Stimulated activated CD4-positive, alpha-beta T cell treated with anti-CD3 and anti-CD28 coated beads, Interleukin-1b, Interleukin-23, amount 100 ng/mL, for 1 hour (primary cell): ENCODE data around the gene ARHGEF17.
"Not testable (repeated sequence)": the region's sequence is repeated elsewhere in the genome, so short reads cannot be mapped to it uniquely, and the experiment has no call there.

Source experiments
- DNase-seq, 2 donors: peaks; one replicate each; pipeline ENCODE4 v3.0.0-alpha.2; 2020; ENCODE audit warnings: low read depth in 2 of 2

ARHGEF17 gene, protein sequence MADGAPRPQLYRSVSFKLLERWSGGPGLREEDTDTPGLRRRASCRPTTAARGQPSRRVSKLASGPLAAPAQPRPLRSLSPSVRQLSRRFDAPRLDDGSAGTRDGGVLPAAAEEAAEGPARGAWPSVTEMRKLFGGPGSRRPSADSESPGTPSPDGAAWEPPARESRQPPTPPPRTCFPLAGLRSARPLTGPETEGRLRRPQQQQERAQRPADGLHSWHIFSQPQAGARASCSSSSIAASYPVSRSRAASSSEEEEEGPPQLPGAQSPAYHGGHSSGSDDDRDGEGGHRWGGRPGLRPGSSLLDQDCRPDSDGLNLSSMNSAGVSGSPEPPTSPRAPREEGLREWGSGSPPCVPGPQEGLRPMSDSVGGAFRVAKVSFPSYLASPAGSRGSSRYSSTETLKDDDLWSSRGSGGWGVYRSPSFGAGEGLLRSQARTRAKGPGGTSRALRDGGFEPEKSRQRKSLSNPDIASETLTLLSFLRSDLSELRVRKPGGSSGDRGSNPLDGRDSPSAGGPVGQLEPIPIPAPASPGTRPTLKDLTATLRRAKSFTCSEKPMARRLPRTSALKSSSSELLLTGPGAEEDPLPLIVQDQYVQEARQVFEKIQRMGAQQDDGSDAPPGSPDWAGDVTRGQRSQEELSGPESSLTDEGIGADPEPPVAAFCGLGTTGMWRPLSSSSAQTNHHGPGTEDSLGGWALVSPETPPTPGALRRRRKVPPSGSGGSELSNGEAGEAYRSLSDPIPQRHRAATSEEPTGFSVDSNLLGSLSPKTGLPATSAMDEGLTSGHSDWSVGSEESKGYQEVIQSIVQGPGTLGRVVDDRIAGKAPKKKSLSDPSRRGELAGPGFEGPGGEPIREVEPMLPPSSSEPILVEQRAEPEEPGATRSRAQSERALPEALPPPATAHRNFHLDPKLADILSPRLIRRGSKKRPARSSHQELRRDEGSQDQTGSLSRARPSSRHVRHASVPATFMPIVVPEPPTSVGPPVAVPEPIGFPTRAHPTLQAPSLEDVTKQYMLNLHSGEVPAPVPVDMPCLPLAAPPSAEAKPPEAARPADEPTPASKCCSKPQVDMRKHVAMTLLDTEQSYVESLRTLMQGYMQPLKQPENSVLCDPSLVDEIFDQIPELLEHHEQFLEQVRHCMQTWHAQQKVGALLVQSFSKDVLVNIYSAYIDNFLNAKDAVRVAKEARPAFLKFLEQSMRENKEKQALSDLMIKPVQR (N-terminal part only)

DNA sequence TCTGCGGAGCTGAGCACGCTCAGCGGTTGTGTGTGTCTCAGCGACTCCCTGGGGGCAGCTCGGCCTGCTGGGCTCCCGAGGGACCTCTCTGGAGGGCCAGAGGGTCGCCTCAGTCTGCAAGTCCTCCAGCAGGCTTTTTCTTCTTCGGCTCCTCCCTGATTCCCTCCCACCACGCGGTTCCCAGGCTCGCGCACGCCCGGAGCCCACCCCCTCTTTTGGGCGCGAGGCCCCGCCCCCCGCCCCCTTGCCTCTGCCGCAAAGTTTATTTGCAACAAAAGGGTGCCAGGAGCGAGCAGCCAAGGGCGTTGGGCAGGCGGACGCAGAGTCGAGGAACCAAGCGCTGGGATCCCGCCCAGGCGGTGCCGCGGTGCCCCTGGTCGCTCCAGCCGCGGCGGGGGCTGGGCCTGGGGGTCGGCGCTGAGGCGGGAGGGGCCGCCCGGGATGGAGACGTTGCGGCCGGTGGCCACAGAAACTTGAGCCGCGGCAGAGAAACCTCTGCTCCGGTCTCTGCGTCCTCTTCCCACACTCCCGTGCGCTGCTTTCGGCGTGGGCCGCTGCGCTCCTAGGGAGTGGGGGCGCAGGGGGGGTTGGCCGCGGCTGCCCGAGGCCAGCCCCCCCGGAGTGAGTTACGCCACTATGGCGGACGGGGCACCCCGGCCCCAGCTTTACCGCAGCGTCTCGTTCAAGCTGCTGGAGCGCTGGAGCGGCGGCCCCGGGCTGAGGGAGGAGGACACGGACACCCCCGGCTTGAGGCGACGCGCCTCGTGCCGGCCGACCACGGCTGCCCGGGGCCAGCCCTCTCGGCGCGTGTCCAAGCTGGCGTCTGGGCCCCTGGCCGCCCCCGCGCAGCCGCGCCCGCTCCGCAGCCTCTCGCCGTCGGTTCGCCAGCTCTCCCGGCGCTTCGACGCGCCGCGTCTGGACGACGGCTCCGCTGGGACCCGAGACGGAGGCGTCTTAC, at the start of gene ARHGEF17:
ARHGEF17 (plus strand) TSS at position 274 of the 958 bp plus-strand sequence; CDS start at position 637, 363 bp downstream.
- no peak for DNase-seq

DNA sequence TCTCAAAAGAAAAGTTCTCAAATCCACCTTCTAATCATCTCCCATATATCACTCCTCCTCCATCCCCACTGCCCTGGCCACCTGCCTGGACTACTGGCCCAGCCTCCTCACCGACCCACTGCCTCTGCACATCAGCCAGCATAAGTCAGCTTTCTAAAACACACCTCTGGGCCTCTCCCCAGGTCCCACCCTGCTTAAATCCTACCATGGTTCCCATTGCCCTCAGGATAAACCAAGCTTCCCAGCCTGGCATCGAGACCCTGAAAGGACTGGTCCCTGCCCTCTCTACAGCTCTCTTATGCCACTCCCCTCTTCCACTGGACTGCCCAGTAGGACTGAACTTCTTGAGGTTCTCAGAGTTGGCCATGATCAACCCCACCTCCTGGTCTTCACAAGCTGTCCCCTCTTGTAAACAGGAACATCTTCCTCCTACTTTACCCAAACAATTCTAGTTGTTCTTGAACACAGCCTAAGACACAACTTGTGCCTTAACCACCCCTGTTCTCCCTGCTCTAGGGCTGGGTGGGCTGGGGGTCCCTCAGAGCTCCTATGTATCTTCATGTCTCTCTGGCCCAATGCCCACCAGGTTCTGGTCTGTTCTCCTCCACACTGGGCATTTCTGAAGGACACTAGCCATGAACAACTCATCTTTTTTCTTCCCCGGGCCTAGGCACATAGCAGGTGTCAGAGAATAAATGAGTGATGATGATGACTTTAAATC, 48.5 kb upstream of the ARHGEF17 start:
- DNase-seq = no peak

DNA sequence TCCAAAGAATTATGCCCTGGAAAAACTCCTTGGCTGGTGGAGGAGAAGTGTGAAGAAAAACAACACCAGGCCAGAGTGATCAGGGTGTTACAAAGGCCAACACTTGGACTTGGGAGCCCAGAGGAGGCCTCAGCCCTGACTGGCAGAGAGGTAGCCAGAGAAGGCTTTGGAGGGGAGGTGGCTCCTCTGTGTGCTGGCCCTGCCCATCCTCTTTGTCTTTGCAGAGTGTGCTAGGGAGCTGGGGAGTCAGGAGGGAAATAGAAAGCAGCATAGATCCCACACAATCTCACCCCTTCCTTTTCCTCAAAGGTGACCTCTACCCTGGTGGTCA, 48.0 kb upstream of the ARHGEF17 start:
- DNase-seq = no peak

DNA sequence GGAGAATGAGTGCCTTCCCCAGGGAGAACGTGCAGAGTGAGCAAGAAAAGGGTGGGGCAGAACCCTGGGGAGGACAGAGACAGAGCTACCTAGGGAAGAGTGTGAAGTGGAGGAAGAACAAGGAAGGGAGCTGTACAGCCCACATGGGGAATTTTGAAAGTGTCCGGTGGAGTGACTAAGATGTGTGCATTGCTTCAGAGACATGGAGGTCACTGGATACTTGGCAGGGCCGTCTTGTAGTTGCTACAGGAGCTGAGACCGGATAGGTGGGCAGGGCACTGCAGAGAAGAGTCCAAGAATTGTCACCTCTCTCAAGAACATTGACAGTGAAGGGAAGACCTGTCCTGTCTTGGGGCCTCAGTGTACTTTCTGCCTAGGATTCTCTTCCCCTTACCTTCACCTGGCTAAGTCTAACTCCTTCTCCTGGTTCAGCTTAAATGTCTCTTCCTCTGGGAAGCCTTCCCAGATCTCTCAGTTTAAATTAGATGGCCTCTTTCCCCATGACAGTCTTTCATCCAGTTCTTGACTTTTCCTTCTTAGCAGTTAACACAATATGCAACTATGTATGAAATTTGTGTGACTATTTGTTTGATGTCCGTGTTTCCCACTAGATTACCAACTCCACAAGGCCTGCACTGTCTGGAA, 45.1 kb upstream of the ARHGEF17 start:
- no peak for DNase-seq

DNA sequence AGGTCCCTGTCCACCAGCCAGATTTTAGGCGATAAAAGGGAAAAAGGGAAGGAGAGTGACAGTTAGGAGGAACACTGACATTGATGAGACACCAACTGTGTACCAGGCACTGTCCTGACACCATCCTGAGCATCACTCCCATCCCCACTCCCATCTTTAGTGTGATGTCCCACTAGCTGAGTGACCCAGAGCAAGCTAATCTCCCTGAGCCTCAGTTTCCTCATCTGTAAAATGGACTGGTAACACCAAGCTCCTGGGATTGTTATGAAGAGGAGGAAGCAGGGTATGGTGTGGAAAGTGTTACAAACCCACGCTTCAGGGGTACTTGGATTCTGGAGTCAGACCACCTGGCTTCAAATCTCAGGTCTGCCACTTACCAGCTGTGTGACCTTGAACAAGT, 44.4 kb upstream of the ARHGEF17 start:
- no peak for DNase-seq

DNA sequence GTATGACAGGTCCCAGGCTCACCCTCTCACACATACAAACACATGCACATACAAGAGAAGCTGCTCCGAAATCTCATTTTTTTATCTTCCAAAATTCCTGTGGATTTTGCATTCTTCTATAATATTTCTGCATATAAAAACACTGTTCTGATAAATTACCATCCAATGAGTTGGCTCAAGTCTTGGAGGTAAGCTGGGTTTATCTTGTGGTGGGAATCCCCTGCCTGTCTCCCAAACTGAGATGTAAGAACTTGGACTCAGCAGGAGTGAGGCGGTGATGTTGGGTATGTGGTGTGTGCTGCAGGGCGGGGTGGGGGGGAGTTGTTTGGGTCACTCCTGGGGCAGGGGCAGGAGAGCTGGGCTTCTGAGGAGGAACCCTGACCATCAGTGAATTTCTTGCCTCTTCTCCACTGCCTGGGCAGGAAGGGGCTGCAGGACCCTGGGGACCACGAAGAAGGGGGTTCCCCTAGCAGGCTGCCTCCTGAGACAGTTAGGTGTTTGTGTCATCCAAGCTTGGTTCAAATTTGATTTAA, 42.7 kb upstream of the ARHGEF17 start:
- no peak for DNase-seq

DNA sequence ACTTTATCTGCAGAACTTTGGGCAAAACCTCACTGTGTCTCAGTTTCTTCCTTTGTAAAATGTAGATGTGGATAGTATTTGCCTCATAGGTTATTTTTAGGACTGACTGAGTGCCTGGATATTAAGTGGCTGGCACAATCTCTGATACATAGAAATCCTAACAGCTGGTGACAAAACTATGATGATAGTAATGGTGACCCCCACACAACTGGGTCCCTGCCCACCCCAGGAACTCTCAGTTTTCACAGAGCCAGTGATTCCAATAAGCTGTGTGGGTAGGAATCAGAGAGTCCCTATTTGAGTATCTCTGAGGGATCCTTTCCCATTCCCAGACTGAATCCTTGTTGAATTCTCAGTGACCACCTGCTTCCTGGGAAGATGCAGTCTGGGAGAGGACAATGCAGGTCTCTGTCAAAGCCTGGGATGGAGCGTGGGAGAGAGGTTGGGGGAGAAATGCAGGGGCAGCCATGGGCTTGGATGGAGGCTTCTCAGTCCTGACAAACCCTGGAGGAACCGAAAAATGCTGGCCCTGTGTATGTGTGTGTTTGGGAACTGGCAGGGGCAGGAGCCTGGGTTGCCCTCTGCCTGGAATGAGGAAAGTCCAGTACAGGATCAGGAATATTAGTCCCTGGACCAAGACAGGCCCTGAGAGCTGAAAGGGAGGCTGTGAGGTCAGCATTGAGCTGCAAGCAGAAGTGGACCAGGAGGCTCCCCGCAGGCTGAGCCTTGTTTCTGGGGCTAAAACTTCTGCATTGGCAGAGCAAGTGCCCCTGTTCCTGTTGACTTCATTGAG, 42.0 kb upstream of the ARHGEF17 start:
- no peak for DNase-seq

DNA sequence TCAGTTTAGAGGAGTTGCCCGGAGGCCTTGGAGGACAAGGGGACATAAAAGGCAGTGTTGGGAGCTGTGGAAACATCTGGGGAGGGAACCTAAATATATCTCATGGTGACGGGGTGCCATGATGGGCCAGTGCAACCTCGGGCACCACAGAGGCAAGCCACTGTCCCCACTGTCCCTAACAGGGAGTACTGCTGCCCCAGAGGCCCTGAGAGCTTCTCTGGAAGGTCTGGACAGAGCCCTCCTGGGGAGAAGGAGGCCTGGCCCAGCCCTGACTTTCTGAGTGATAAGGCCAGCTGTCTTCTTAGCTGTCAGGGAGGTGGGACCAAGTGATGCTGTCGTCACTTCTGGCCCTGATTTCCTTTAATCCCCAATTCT, 41.4 kb upstream of the ARHGEF17 start:
- no peak for DNase-seq

DNA sequence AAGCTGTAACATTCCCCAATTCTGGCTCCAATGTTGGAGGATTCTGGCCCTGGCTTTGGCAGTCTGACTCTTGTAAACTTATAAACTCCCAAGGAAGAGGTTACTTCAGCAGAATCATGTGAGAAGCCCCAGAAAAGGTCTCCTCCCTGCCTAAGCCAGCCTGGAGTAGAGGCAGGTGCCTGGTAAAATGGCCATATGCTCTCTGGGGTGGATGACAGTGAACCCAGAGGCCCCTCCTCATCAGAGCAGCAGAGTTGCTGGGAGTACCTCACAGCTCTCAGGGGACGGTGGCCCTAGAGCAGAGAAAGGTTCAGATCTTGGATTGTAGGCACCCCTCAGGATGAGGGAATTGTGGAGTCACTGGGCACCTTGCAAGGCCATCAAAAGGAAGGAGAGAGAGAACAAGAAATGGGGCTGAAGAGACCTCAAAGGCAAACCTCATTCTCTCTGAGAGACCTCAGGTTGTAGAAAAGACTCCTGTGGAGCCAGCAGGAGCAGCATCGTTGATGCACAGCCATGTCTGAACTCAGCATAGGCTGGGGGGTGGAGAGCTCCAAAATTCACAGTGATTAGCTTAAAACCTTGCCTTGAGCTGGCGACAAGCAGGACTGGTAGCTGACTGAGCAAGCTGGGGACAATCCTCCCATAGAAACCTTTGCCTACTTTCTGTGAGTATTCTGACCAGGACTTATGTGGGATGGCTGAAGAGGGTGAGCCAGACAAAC, 40.8 kb upstream of the ARHGEF17 start:
- DNase-seq = no peak

DNA sequence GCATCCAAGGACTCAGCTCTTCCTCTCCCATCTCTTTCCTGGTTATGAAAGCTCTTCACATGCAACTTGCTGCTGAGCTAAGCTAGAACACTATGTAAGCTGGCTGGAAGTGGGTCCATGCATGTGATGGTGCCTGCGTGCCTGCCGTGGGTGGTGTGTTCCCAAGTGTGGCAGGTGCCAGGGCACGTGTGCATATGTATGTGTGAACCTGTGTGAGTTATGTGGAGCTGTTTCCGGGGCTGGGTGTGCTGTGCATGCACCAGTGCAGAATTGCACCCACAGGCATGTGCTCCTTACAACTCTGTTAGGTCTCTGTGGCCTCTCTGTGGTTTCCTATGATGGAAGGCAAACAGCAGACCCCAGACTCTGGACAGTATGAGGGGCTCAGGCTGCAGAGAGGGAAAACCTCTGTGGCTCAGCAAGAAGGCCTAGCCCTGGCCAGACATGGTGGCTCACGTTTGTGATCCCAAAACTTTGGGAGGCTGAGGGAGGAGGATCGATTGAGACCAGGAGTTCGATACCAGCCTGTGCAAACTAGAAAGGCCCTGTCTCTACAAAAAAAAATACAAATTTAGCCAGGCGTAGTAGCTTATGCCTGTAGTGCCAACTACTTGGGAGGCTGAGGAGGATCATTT, 40.1 kb upstream of the ARHGEF17 start:
- DNase-seq = no peak

DNA sequence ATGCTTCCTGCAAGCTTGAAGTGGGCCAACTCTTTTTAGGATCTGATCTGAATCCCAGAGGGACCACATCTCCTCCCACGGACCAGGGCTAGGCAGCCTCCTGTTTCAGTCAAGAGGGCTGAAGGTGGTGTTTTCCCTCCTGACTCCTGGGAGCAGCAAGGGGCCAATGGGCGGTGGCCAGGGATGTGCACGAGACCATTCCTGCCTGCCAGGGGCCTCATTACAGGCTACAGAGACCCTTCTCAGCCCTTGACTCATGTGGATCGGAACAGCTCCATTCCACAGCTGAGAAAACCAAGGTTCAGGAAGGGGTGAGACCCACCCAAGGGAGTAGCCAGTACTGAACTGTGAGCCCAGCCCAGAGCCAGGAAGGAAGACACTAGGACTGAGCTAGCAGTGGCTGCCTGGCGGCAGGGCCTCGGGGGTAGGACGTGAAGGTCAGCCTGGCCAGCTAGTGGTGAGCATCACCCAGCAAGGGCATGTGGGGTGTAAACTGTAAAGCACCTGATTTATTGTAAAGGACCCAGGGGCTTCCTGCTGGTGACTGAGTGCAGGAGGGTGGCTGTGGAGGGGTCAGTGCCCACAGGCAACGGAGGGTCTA, 39.3 kb upstream of the ARHGEF17 start:
- no peak for DNase-seq

DNA sequence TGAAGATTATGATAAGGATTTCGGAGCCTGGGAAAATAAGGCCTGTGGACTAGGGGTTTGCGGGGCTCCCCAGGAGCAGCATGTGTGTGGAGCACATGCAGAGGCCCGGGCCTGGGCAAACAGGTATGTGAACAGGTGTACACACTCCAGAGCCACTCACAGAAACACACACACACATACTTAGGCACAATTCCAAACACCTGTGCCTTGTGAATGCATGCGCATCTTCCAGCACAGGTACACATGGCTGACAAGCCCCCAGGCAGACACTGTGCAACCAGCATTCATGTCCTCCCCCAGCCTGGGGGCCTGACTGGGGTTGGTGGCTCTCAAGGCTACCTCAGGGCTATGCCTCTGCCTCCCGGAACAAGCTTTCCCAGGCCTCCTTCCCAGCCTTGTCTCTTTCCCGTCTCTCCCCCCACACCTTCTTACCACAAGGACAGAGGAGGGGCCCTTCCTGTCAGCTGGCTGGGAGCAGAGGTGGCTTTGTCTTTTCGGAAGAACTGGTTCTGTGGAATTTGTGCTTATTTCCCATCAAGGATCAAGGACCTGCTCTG, 38.5 kb upstream of the ARHGEF17 start:
- DNase-seq = no peak

DNA sequence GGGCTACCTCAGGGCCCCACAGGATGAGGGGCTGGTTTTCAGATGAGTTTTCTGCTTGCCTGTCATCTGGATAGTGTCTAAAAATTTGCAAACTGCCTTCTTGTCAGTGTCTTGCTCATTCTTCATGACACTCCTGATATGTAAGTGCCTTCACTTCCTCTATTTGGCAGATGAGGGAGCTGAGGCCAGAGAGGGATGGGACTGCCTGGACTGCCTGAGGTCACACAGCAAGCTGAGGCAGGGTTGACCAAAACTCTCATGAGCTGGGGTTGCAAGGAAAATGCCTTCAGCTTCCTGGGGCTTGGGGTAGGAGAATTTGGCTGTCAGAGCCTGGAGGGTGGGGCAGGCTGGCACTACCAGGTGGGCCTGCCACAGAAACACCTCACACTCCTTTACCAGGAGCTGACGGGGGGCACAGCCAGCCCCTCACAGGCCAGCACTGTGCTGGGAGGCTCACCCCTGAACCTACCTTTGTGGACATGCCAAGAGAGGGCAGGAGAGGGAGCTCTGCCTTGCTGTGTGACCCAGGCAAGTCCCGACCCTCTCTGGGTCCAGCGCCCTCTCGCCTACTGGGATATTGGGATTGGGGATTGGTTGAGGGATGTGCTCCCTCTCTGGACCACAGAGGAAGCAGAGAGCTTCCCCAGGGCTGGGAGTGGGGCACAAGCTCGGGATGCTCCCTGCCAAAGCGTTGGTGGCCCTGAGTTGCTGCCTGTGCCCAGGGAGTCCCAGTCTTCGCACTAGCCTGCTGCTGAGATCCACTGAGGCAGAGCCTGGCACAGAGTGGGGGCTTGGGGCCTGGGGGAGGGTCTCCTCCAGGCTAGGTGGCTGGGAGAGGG, 37.8 kb upstream of the ARHGEF17 start:
- DNase-seq = no peak

DNA sequence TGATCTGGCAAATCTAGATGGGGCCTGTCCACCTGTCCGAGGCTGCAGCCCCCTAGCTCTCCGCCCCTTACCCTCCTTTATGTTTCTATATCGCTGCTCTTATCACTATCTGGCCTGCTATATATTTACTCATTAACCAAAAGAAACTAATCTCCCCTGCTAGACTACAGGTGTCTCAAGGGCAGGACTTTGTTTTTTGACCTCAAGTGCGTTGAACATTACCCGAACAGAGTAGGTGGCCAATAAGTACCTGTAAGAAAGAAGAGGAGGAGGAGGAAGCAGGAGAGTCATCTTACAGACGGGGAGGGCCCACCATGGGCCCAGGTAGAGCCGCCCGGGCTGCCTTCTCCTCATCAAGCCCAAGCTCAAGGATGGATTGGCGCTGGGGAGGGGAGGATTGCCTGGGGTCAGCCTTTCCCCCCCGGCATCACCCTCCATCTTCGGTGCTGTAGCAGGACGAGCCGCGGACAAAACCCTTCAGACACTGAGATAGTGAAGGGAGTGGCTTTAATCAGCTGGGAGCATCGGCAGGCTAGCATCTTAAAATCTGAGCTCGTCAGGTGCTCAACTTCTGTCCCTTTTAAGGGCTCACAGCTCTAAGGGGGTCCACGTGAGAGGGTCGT, 37.1 kb upstream of the ARHGEF17 start:
- no peak for DNase-seq

DNA sequence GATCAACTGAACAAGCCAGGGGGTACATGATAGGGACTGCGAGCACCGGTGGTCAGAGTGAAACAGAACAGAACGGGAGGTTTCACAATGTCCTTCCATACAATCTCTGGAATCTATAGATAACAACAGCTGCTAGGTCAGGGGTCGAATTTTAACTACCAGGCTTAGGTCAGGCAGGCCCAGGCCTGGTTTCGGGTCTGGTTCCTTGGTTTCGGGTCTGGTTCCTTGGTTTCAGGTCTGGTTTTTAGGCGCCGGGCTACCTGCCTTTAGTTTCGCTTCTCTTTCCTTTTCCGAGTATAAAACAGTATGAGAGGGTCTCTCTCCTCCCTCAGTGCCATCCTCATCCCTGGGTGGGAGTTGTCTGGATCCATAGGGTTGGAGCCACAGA, 36.6 kb upstream of the ARHGEF17 start:
- DNase-seq = not testable (repeated sequence)
